Osteoblast (primary cell): ENCODE data around the gene UMODL1. TPM values are rescaled to one million over a fixed set of nuclear protein-coding genes. Genes with fewer than 3 reads are reported as not detected.
A peak's percentile ranks its signal among the peaks of the same experiment; 100 is the strongest.

Experiments
- DNase-seq: peaks from one replicate; pipeline ENCODE4 v3.0.0; 2011; ENCODE audit warnings: low spot score, mixed read lengths; ENCODE audit not compliant: insufficient read length; ENCODE audit errors: missing footprints
- H2AFZ ChIP-seq: 2 replicates; pipeline ENCODE4 v1.6.0; 2011; ENCODE audit warnings: mild to moderate bottlenecking, low read length
- H3K27ac ChIP-seq: 2 replicates; pipeline ENCODE4 v1.5.1; 2011; ENCODE audit warnings: mild to moderate bottlenecking, low read depth, low read length, moderate library complexity
- H3K27me3 ChIP-seq: 2 replicates; pipeline ENCODE4 v1.6.0; 2012; ENCODE audit warnings: mild to moderate bottlenecking, control low read depth, inconsistent platforms, low read length, moderate library complexity; ENCODE audit not compliant: insufficient read depth
- H3K36me3 ChIP-seq: 2 replicates; pipeline ENCODE4 v1.5.1; 2011; ENCODE audit warnings: mild to moderate bottlenecking, low read length, control low read depth, moderate library complexity; ENCODE audit not compliant: insufficient read depth
- H3K4me1 ChIP-seq: 2 replicates; pipeline ENCODE4 v1.5.1; 2011; ENCODE audit warnings: mild to moderate bottlenecking, low read length, control low read depth, moderate library complexity; ENCODE audit not compliant: insufficient read depth
- H3K4me2 ChIP-seq: 2 replicates; pipeline ENCODE4 v1.6.0; 2011; ENCODE audit warnings: mild to moderate bottlenecking, low read length; ENCODE audit not compliant: insufficient read depth
- H3K4me3 ChIP-seq: fragments of 200-600 bp; sonication (generic); 3 replicates; pipeline ENCODE4 v1.5.1; 2012; ENCODE audit warnings: mild to moderate bottlenecking, low read length, inconsistent platforms; ENCODE audit not compliant: insufficient read depth
- H3K79me2 ChIP-seq: 2 replicates; pipeline ENCODE4 v1.6.0; 2012; ENCODE audit warnings: mild to moderate bottlenecking, low read length, control low read depth, inconsistent platforms; ENCODE audit not compliant: insufficient read depth
- H3K9me3 ChIP-seq: 2 replicates; pipeline ENCODE4 v1.5.1; 2011; ENCODE audit warnings: low read depth, low read length, control low read depth
- H4K20me1 ChIP-seq: 2 replicates; pipeline ENCODE4 v1.6.0; 2012; ENCODE audit warnings: mild to moderate bottlenecking, low read length, control low read depth; ENCODE audit not compliant: insufficient read depth
- total RNA-seq: library from RNA; depleted of rRNA; stranded (reverse); fragments of >200 nt; gene quantifications from 2 replicates; pipeline ENCODE4 v1.2.3, GENCODE V29; 2012
- TF ChIP-seq, protein P1 (sequence below): IDR thresholded peaks from 2 replicates; pipeline ENCODE4 v1.5.1; 2011; ENCODE audit warnings: mild to moderate bottlenecking, low read depth, low read length, moderate library complexity; ENCODE audit errors: extremely low read depth

UMODL1 gene
- total RNA-seq, 1 donor, result not detected

GRCh38 chr21:42093186-42093585, 22.1 kb downstream of the UMODL1 start:
- TF ChIP-seq, protein P1, sequence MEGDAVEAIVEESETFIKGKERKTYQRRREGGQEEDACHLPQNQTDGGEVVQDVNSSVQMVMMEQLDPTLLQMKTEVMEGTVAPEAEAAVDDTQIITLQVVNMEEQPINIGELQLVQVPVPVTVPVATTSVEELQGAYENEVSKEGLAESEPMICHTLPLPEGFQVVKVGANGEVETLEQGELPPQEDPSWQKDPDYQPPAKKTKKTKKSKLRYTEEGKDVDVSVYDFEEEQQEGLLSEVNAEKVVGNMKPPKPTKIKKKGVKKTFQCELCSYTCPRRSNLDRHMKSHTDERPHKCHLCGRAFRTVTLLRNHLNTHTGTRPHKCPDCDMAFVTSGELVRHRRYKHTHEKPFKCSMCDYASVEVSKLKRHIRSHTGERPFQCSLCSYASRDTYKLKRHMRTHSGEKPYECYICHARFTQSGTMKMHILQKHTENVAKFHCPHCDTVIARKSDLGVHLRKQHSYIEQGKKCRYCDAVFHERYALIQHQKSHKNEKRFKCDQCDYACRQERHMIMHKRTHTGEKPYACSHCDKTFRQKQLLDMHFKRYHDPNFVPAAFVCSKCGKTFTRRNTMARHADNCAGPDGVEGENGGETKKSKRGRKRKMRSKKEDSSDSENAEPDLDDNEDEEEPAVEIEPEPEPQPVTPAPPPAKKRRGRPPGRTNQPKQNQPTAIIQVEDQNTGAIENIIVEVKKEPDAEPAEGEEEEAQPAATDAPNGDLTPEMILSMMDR, result no peak
- H3K27ac ChIP-seq, result peak overlapping the region; percentile 93
- no peak for DNase-seq

DNA sequence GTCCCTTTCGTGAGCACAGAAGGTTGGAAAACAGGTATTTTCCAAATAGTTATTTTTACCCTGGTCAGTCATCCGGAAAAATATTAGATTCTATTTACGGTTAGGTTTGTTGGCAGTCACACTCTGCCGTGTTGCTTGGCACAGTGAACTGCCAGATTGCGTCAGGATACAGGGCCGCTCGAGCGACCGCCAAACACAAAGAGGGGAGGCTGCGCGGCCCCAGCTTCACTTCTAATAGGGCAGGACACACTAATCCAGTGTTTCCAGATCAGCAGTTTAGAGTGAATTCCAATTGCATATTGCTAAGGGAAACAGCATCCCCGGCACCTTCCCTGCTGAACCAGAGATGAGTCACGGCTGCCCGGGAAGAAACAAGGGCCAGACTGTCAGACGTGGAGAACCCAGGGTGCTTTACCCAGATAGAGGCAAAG, 22.9 kb downstream of the UMODL1 start:
- Histone ChIP-seq H2AFZ (peak overlapping the region; percentile 1), H3K79me2 (no peaks in the 10 kb centered on the region), H3K4me2 (peak overlapping the region; percentile 56), H3K27me3 (peaks cover 42% of the 10 kb centered on the region), H3K9me3 (peaks cover 3% of the 10 kb centered on the region), H4K20me1 (no peaks in the 10 kb centered on the region), H3K4me1 (peaks cover 35% of the 10 kb centered on the region), H3K4me3 (peak overlapping the region; percentile 3), H3K27ac (peak overlapping the region; percentile 93), H3K36me3 (no peaks in the 10 kb centered on the region)
- peak; percentile 98 for DNase-seq
- TF ChIP-seq, protein P1, result no peak

More at GRCh38 chr21:42093186-42093585, 22.1 kb downstream of the UMODL1 start:
- Histone ChIP-seq H3K9me3 (peaks cover 3% of the 10 kb centered on the region), H3K4me3 (peak overlapping the region; percentile 3), H3K4me1 (peaks cover 33% of the 10 kb centered on the region), H3K4me2 (peak overlapping the region; percentile 56), H4K20me1 (no peaks in the 10 kb centered on the region), H3K27me3 (peaks cover 48% of the 10 kb centered on the region), H2AFZ (no peak overlapping the region), H3K79me2 (no peaks in the 10 kb centered on the region), H3K36me3 (no peaks in the 10 kb centered on the region)

GRCh38 chr21:42094811-42095210, 23.7 kb downstream of the UMODL1 start:
- Histone ChIP-seq H3K4me3 (no peak overlapping the region), H3K36me3 (no peaks in the 10 kb centered on the region), H3K79me2 (no peaks in the 10 kb centered on the region), H3K4me1 (peaks cover 35% of the 10 kb centered on the region), H3K27me3 (peaks cover 34% of the 10 kb centered on the region), H3K27ac (peak overlapping the region; percentile 93), H2AFZ (no peak overlapping the region), H3K9me3 (peaks cover 3% of the 10 kb centered on the region), H3K4me2 (no peak overlapping the region), H4K20me1 (no peaks in the 10 kb centered on the region)
- TF ChIP-seq, protein P1, result no peak
- DNase-seq, result no peak

DNA sequence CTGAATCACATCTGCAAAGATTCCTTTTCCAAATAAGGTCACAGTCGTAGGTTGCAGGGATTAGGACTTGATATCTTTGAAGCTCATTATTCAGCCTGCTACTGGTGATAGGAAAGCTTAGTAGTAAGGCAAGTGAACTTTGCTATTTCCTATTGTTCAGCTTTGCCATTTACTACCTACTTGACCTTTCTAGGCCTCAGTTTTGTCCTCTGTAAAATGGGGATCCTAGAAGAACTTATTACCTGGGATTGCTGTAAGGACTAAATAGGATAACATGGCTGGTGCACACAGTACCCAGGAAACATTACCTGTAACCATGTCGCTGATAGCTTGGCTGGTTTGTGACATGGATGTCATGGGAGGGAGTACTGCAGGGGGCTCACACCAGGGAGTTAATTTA, 24.5 kb downstream of the UMODL1 start:
- Histone ChIP-seq H3K4me3 (no peak overlapping the region), H3K9me3 (peaks cover 3% of the 10 kb centered on the region), H3K4me2 (no peak overlapping the region), H3K27me3 (peaks cover 26% of the 10 kb centered on the region), H3K4me1 (peaks cover 35% of the 10 kb centered on the region), H3K27ac (no peak overlapping the region), H3K79me2 (no peaks in the 10 kb centered on the region), H2AFZ (no peak overlapping the region), H4K20me1 (no peaks in the 10 kb centered on the region), H3K36me3 (no peaks in the 10 kb centered on the region)
- no peak for DNase-seq
- TF ChIP-seq, protein P1, result no peak
